ENCODE results near the gene CTTN. TPM values are rescaled to one million over a fixed set of nuclear protein-coding genes. Genes with fewer than 3 reads are reported as not detected.

The CTTN gene
- total RNA-seq, 4 donors from 2014 or later, result 92.8 to 226 (median 134) TPM

DNA sequence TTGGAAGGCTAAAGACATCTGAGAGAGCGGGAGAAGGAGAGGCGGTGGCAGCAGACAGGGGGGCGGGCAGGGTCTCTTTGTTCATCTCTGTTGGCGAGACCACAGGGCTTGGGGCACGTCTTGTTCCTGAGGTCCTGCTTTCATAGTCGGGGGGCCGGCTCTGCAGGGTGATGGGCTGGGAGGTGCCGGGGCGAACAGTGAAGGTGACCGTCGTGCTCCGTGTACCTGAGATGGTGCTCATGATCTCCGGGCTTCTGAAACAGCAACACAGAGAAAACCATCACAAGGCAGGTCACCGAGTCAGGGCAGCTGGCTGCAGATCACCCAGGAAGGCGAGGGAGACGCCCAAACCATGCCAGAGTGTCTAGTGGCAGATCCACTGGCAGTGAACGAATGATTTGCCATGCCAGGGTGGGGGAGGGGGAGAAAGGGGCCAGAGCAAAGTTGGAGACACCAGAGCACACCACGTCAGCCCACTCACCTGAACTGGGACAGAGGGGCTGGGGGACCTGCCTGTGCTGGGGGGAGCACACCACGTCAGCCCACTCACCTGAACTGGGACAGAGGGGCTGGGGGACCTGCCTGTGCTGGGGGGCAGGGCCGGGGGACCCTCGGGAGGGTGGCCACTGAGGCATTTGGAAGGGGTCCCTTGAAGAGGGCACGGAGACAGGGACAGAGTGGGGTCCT lies 75.0 kb downstream of the CTTN start:
- no peak for ATAC-seq
- H3K27ac ChIP-seq, result no peak overlapping the region
- no peaks in the 10 kb centered on the region for H3K36me3 ChIP-seq
- TF ChIP-seq, protein P1, sequence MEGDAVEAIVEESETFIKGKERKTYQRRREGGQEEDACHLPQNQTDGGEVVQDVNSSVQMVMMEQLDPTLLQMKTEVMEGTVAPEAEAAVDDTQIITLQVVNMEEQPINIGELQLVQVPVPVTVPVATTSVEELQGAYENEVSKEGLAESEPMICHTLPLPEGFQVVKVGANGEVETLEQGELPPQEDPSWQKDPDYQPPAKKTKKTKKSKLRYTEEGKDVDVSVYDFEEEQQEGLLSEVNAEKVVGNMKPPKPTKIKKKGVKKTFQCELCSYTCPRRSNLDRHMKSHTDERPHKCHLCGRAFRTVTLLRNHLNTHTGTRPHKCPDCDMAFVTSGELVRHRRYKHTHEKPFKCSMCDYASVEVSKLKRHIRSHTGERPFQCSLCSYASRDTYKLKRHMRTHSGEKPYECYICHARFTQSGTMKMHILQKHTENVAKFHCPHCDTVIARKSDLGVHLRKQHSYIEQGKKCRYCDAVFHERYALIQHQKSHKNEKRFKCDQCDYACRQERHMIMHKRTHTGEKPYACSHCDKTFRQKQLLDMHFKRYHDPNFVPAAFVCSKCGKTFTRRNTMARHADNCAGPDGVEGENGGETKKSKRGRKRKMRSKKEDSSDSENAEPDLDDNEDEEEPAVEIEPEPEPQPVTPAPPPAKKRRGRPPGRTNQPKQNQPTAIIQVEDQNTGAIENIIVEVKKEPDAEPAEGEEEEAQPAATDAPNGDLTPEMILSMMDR (IDR thresholded peaks at IDR 0.05 in 4 of 5, conservative IDR thresholded peaks at IDR 0.05 in 1 of 5), result no peak
- TF ChIP-seq POLR2A (IDR thresholded peaks at IDR 0.05), result no peak
- H3K4me3 ChIP-seq, result no peak overlapping the region
- DNase-seq, result no peak
- peaks cover 0 to 6% of the 10 kb centered on the region in 2 donors for H3K4me1 ChIP-seq
- intact Hi-C loops (cut with DNase I; ENCODE audit: low total_unique reads) (no loop called here), in situ Hi-C loops (cut with MboI; ENCODE audit: low sequenced_read_pairs in 4 of 4) (loop anchor here in 2 of 4 donors (5.0 kb wide), 2 partner anchors 279 to 284 kb away; no protein-coding TSS in a partner anchor)
- H3K27me3 ChIP-seq, result no peaks in the 10 kb centered on the region
- H3K9me3 ChIP-seq, result no peaks in the 10 kb centered on the region

GRCh38 chr11:70473873-70474690 lies 75.8 kb downstream of the CTTN start:
- no peak overlapping the region for H3K27ac ChIP-seq
- peaks cover 0 to 6% of the 10 kb centered on the region in 2 donors for H3K4me1 ChIP-seq
- intact Hi-C loops (cut with DNase I; ENCODE audit: low total_unique reads), result no loop called here
- H3K4me3 ChIP-seq, result no peak overlapping the region
- no peak for TF ChIP-seq POLR2A (IDR thresholded peaks at IDR 0.05)
- TF ChIP-seq, protein P1 (IDR thresholded peaks at IDR 0.05 in 4 of 5, conservative IDR thresholded peaks at IDR 0.05 in 1 of 5), result no peak
- in situ Hi-C loops (cut with MboI; ENCODE audit: low sequenced_read_pairs in 4 of 4), result loop anchor here in 2 of 4 donors (5.0 kb wide), 2 partner anchors 278 to 283 kb away; no protein-coding TSS in a partner anchor
- H3K36me3 ChIP-seq, result no peaks in the 10 kb centered on the region
- H3K9me3 ChIP-seq, result no peaks in the 10 kb centered on the region
- ATAC-seq (no peak), DNase-seq (no peak)
- H3K27me3 ChIP-seq, result no peaks in the 10 kb centered on the region

DNA sequence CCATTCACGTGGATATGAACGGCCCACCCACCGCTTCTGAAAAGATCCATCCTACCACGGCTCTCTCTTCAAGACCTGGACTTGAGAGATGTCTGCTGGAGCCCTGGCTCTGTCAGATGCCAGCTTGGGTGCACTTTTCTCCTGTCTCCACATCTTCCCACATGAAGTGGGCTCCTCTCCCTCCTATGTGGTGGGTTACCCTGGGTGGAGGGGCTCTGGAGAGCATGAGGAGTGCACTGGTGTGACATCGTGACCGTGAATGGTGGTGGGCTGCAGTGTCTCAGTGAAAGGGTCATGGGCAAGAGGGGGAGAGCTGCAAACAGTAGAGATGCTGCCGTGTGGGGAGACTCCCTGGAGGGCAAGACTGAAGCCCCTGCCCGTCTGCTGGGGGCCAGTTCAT lies 76.4 kb downstream of the CTTN start:
- DNase-seq, result no peak
- intact Hi-C loops (cut with DNase I; ENCODE audit: low total_unique reads) (no loop called here), in situ Hi-C loops (cut with MboI; ENCODE audit: low sequenced_read_pairs in 4 of 4) (loop anchor here in 2 of 4 donors (5.0 kb wide), 2 partner anchors 278 to 283 kb away; no protein-coding TSS in a partner anchor)
- ATAC-seq, result no peak
- TF ChIP-seq, protein P1 (IDR thresholded peaks at IDR 0.05 in 4 of 5, conservative IDR thresholded peaks at IDR 0.05 in 1 of 5), result no peak
- TF ChIP-seq POLR2A (IDR thresholded peaks at IDR 0.05), result no peak
- Histone ChIP-seq H3K27me3 (no peaks in the 10 kb centered on the region), H3K4me1 (peaks cover 0 to 4% of the 10 kb centered on the region in 2 donors), H3K9me3 (no peaks in the 10 kb centered on the region), H3K27ac (no peak overlapping the region), H3K36me3 (no peaks in the 10 kb centered on the region), H3K4me3 (no peak overlapping the region)

GRCh38 chr11:70476669-70477068 lies 78.3 kb downstream of the CTTN start:
- Histone ChIP-seq H3K27ac (no peak overlapping the region), H3K27me3 (no peaks in the 10 kb centered on the region), H3K4me1 (peaks cover 2 to 4% of the 10 kb centered on the region in 2 donors), H3K9me3 (no peaks in the 10 kb centered on the region), H3K36me3 (no peaks in the 10 kb centered on the region), H3K4me3 (no peak overlapping the region)
- ATAC-seq (no peak), DNase-seq (no peak)
- in situ Hi-C loops (cut with MboI; ENCODE audit: low sequenced_read_pairs in 4 of 4), result no loop called here
- TF ChIP-seq POLR2A (IDR thresholded peaks at IDR 0.05), result no peak
- TF ChIP-seq, protein P1 (IDR thresholded peaks at IDR 0.05 in 4 of 5, conservative IDR thresholded peaks at IDR 0.05 in 1 of 5), result no peak
- intact Hi-C loops (cut with DNase I; ENCODE audit: low total_unique reads), result no loop called here
